Retinal pigment epithelial cell (primary cell): ENCODE data around the gene MTPN.

Source experiments
- DNase-seq: peaks from one replicate; pipeline ENCODE4 v3.0.0-alpha.2; 2010; ENCODE audit warnings: low read depth
- H3K4me3 ChIP-seq: 2 replicates; pipeline ENCODE4 v1.5.1; 2011; ENCODE audit warnings: mild to moderate bottlenecking, low read length, control low read depth, moderate library complexity
- TF ChIP-seq, protein P1 (sequence below): conservative IDR thresholded peaks from 2 replicates; pipeline ENCODE4 v1.5.1; 2011; ENCODE audit warnings: low read depth, low read length, control low read depth, inconsistent platforms

MTPN gene

GRCh38 chr7:135928136-135928535, 49.0 kb downstream of the MTPN start:
- TF ChIP-seq, protein P1, sequence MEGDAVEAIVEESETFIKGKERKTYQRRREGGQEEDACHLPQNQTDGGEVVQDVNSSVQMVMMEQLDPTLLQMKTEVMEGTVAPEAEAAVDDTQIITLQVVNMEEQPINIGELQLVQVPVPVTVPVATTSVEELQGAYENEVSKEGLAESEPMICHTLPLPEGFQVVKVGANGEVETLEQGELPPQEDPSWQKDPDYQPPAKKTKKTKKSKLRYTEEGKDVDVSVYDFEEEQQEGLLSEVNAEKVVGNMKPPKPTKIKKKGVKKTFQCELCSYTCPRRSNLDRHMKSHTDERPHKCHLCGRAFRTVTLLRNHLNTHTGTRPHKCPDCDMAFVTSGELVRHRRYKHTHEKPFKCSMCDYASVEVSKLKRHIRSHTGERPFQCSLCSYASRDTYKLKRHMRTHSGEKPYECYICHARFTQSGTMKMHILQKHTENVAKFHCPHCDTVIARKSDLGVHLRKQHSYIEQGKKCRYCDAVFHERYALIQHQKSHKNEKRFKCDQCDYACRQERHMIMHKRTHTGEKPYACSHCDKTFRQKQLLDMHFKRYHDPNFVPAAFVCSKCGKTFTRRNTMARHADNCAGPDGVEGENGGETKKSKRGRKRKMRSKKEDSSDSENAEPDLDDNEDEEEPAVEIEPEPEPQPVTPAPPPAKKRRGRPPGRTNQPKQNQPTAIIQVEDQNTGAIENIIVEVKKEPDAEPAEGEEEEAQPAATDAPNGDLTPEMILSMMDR: no peak
- no peak for DNase-seq
- H3K4me3 ChIP-seq: no peak overlapping the region

GRCh38 chr7:135925210-135925609, 51.9 kb downstream of the MTPN start:
- TF ChIP-seq, protein P1: no peak
- H3K4me3 ChIP-seq: no peak overlapping the region
- DNase-seq: no peak

DNA sequence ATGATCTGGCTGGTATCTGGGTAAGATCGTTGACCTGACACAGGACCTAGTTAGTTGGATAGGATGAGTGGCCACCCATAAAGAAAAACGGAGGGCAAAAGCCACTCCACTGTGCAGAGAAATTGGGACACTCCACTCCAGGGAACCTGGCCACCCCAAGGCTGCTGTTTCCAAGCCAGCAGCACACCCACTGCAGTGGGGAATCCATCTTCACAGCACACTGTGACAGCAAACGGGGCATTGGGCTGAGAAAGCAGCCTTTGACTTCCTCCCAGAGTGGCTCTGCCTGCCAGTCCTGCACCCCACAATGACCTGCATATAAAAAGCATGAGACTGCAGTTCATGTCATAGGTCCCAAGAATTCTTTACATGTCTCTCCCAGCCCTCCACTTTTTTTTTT, 52.9 kb downstream of the MTPN start:
- no peak overlapping the region for H3K4me3 ChIP-seq
- DNase-seq: no peak
- TF ChIP-seq, protein P1: no peak

- no peak overlapping the region for H3K4me3 ChIP-seq
- DNase-seq: no peak
- TF ChIP-seq, protein P1: no peak
Observed at GRCh38 chr7:135922263-135922662, 54.9 kb downstream of the MTPN start.

DNA sequence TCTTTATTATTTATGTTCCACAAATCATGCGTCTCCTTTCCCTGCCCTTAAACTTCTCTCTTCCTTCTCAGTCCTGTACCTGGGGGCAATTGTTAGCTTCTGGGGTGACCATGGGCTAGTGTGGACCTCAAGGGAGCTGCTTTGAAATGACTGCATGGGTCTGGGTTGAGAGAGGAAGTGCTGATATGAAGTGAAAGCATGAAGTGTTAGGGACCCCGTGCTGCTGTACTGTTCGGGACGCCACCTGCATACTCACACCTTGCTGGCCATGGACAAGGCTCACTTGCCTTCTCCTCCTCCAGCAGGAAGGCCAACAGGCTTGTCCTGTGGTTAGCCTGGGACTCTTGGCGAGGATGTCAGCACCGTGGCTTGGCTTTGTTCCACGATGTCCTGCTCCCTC, 56.7 kb downstream of the MTPN start:
- DNase-seq: no peak
- H3K4me3 ChIP-seq: no peak overlapping the region
- TF ChIP-seq, protein P1: no peak

GRCh38 chr7:135919071-135919841, 57.9 kb downstream of the MTPN start:
- no peak for DNase-seq
- TF ChIP-seq, protein P1: no peak
- no peak overlapping the region for H3K4me3 ChIP-seq

DNA sequence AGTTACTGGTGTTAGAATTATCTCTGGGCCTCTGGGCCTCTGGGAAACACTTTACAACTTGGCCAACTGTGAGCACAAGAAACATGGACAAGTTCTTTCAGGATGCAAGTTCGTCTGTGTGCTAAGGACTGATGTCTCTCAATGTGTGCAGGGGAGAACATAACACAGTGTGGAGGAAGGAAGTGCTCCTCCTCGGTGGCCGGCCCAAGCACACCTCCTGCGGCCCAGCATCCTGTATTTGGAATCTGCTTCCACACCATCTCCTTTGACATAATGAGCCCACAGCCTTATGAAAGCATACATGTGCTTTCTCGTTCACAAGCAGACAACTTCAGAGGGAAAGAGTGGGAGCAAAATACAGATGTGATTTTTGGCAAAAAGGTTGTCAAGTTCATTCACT, 59.0 kb downstream of the MTPN start:
- TF ChIP-seq, protein P1: no peak
- H3K4me3 ChIP-seq: no peak overlapping the region
- no peak for DNase-seq
